Measurements from ENCODE around the gene COL12A1.

- TF ChIP-seq CTCF (IDR thresholded peaks at IDR 0.05; ENCODE audit: low read depth, low read length) (no peak), POLR2A (IDR thresholded peaks at IDR 0.05; ENCODE audit: extremely low read depth, insufficient read length) (no peak)
These were observed 11.3 kb upstream of the COL12A1 start for GRCh38 chr6:75217193-75217592.
